OCI-LY3 (cell line): Measurements from ENCODE around the gene TRIP4.

Source experiments
- CTCF ChIP-seq: fragments of 200-600, 300-600 bp; sonication (generic); IDR thresholded peaks from 2 replicates; pipeline ENCODE4 v1.5.1; 2014; ENCODE audit warnings: antibody characterized with exemption, low read length, low read depth
- EZH2phosphoT487 ChIP-seq: fragments of 200-600 bp; shearing (Covaris generic); IDR thresholded peaks from 2 replicates; pipeline ENCODE4 v1.6.1; 2018; ENCODE audit warnings: antibody characterized with exemption, mixed run types, low read depth

- TF ChIP-seq CTCF (no peak), EZH2phosphoT487 (no peak)
Observed at GRCh38 chr15:64456634-64457108, 69.0 kb downstream of the TRIP4 start.
